ENCODE data around the gene EXD3.

EXD3 gene

GRCh38 chr9:137398561-137399468, 24.1 kb downstream of the EXD3 start:
- H3K4me1 ChIP-seq (ENCODE audit: low read length), result no peaks in the 10 kb centered on the region
- H3K4me2 ChIP-seq (ENCODE audit: low read depth, low read length), result no peak overlapping the region
- H3K36me3 ChIP-seq (replicated peaks; ENCODE audit: insufficient read depth, low read length), result no peaks in the 10 kb centered on the region
- no peak overlapping the region for H3K4me3 ChIP-seq (ENCODE audit: low read length)
- no peaks in the 10 kb centered on the region for H3K27me3 ChIP-seq (replicated peaks; ENCODE audit: insufficient read depth, low read length)
- H4K20me1 ChIP-seq (ENCODE audit: insufficient read depth, low read length), result no peaks in the 10 kb centered on the region
- no peaks in the 10 kb centered on the region for H3F3A ChIP-seq (ENCODE audit: insufficient read depth, low read length)
- no peak overlapping the region for H3K27ac ChIP-seq (ENCODE audit: low read length)
- no peak overlapping the region for H3K9ac ChIP-seq (ENCODE audit: low read length)
- no peaks in the 10 kb centered on the region for H3K9me2 ChIP-seq (replicated peaks; ENCODE audit: insufficient read depth, low read length)
- H2AFZ ChIP-seq (ENCODE audit: low read length), result no peak overlapping the region
- DNase-seq, result no peak
- TF ChIP-seq EZH2 (optimal IDR thresholded peaks at IDR 0.05; ENCODE audit: low read depth, low read length) (no peak), CTCF (IDR thresholded peaks at IDR 0.05; ENCODE audit: low read length) (no peak), EZH2phosphoT487 (IDR thresholded peaks at IDR 0.05; ENCODE audit: low read length) (no peak)
- no peaks in the 10 kb centered on the region for H3K79me2 ChIP-seq (ENCODE audit: low read length)
- H3K9me3 ChIP-seq (replicated peaks; ENCODE audit: insufficient read depth, low read length), result no peaks in the 10 kb centered on the region

DNA sequence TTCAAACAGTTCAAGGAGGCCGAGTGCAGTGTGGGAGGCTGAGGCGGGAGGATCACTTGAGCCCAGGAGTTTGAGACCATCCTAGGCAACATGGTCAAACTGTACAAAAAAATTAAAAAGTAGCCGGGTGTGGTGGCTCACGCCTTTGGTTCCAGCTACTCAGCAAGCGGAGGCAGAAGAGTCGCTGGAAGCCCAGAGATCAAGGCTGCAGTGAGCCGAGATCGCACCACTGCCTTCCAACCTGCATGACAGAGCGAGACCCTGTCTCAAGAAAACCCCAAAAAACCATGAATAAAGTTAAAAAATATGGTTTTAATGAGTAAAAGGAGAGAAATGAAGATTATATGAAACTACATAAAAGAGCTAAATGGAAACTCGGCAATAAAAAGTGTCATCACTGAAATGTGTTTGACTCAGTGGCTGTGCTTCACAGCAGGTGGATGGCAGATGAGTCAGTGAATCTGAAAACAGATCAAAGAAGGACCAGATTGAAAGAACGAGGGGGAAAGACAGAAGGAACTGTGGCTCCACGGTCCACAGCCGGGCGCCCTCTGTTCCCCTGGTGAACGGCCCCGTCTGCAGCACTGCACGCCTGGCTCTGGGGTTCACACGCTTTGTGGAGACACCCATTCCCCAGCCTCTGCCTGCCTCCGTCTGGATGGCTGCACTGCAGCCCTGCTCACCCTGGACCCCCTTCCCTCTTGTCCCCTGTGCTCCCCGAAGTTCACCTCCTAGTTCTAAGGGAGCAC, 25.1 kb downstream of the EXD3 start:
- Histone ChIP-seq H3K9me3 (replicated peaks; ENCODE audit: insufficient read depth, low read length) (no peaks in the 10 kb centered on the region), H4K20me1 (ENCODE audit: insufficient read depth, low read length) (no peaks in the 10 kb centered on the region)
- no peak for DNase-seq

More for the DNA sequence above, 25.1 kb downstream of the EXD3 start:
- no peaks in the 10 kb centered on the region for H3K4me1 ChIP-seq (ENCODE audit: low read length)
- no peaks in the 10 kb centered on the region for H3F3A ChIP-seq (ENCODE audit: insufficient read depth, low read length)
- H3K36me3 ChIP-seq (replicated peaks; ENCODE audit: insufficient read depth, low read length), result no peaks in the 10 kb centered on the region
- H3K9me2 ChIP-seq (replicated peaks; ENCODE audit: insufficient read depth, low read length), result no peaks in the 10 kb centered on the region
- no peak overlapping the region for H3K9ac ChIP-seq (ENCODE audit: low read length)
- no peak overlapping the region for H3K4me3 ChIP-seq (ENCODE audit: low read length)
- H3K27me3 ChIP-seq (replicated peaks; ENCODE audit: insufficient read depth, low read length), result no peaks in the 10 kb centered on the region
- H3K4me2 ChIP-seq (ENCODE audit: low read depth, low read length), result no peak overlapping the region
- no peak for TF ChIP-seq CTCF (IDR thresholded peaks at IDR 0.05; ENCODE audit: low read length)
- no peak for TF ChIP-seq EZH2 (optimal IDR thresholded peaks at IDR 0.05; ENCODE audit: low read depth, low read length)
- TF ChIP-seq EZH2phosphoT487 (IDR thresholded peaks at IDR 0.05; ENCODE audit: low read length), result no peak
- H2AFZ ChIP-seq (ENCODE audit: low read length), result no peak overlapping the region
- H3K27ac ChIP-seq (ENCODE audit: low read length), result no peak overlapping the region
- no peaks in the 10 kb centered on the region for H3K79me2 ChIP-seq (ENCODE audit: low read length)
